GM12891 (cell line): ENCODE results near the gene HERPUD1.
"Not testable (repeated sequence)": the region's sequence is repeated elsewhere in the genome, so short reads cannot be mapped to it uniquely, and the experiment has no call there.

Experiments used
- DNase-seq: peaks from one replicate; pipeline ENCODE4 v3.0.0; 2011; ENCODE audit warnings: low spot score; ENCODE audit not compliant: insufficient read length
- FAIRE-seq: peaks from 2 replicates; lab custom pipeline; 2011; peaks lifted over from hg19 to GRCh38; lab: Jason Lieb, UNC
- PAX5 ChIP-seq: IDR thresholded peaks from 2 replicates; pipeline ENCODE4 v1.6.1; 2011; ENCODE audit warnings: low read length, moderate library complexity, mild to moderate bottlenecking; ENCODE audit not compliant: insufficient read depth, severe bottlenecking
- POLR2A ChIP-seq: IDR thresholded peaks from 2 replicates; pipeline ENCODE4 v1.6.1; 2011; ENCODE audit warnings: low read depth, low read length, control low read depth
- POLR2AphosphoS5 ChIP-seq: IDR thresholded peaks from 2 replicates; pipeline ENCODE4 v1.6.1; 2011; ENCODE audit warnings: low read depth, low read length, control low read depth
- POU2F2 ChIP-seq: IDR thresholded peaks from 2 replicates; pipeline ENCODE4 v1.6.1; 2011; ENCODE audit warnings: low read depth, mild to moderate bottlenecking, control low read depth, low read length, moderate library complexity
- SPI1 ChIP-seq: IDR thresholded peaks from 2 replicates; pipeline ENCODE4 v1.6.1; 2011; ENCODE audit warnings: low read depth, low read length, control low read depth
- TAF1 ChIP-seq: IDR thresholded peaks from 2 replicates; pipeline ENCODE4 v1.6.1; 2011; ENCODE audit warnings: low read depth, low read length, control low read depth

HERPUD1 gene

GRCh38 chr16:56933828-56934598 is 2.1 kb downstream of the HERPUD1 start:
- TF ChIP-seq SPI1 (no peak), PAX5 (no peak), POU2F2 (no peak), POLR2A (0 out of 2 replicates have a peak, but pooled peaks have one; percentile 44), TAF1 (no peak), POLR2AphosphoS5 (0 out of 2 replicates have a peak, but pooled peaks have one; percentile 31)
- no peak for DNase-seq
- FAIRE-seq = no peak

DNA sequence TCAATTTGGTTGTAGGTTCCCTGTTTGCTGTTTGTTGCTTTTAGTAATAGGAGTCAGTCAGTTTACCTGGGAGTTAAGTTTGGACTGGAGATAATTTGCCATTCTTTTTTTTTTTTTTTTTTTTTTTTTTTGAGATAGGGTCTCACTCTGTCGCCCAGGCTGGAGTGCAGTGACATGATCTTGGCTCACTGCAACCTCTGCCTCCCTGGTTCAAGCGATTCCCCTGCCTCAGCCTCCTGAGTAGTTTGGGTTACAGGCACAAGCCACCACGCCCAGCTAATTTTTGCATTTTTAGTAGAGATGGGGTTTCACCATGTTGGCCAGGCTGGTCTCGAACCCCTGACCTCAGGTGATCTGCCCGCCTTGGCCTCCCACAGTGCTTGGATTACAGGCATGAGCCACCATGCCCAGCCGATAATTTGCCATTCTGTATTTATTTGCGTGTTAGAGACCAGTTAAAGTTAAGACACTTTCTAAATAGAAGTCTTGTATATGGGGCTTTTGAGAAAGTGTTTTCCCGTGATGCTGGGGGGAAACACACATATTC is 2.7 kb downstream of the HERPUD1 start:
- FAIRE-seq, DNase-seq: not testable (repeated sequence)

DNA sequence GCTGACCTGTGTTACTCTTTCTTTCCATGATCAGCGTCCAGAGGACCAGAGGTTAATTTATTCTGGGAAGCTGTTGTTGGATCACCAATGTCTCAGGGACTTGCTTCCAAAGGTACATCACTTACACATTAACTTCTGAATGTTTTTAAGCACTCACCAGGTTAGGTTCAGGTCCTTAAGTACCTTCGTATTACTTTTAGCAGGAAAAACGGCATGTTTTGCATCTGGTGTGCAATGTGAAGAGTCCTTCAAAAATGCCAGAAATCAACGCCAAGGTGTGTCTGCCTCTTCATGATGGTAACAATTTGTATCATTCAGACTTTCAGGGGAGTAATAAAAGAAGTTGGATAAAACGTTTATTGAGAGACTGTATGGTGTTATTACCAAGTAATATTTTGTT is 3.3 kb downstream of the HERPUD1 start:
- FAIRE-seq (peak; percentile 33), DNase-seq (no peak)
- no peak for TF ChIP-seq POU2F2
- TF ChIP-seq SPI1 = no peak
- TF ChIP-seq POLR2AphosphoS5 = no peak
- TF ChIP-seq POLR2A = no peak
- TF ChIP-seq TAF1 = no peak
- TF ChIP-seq PAX5 = no peak

DNA sequence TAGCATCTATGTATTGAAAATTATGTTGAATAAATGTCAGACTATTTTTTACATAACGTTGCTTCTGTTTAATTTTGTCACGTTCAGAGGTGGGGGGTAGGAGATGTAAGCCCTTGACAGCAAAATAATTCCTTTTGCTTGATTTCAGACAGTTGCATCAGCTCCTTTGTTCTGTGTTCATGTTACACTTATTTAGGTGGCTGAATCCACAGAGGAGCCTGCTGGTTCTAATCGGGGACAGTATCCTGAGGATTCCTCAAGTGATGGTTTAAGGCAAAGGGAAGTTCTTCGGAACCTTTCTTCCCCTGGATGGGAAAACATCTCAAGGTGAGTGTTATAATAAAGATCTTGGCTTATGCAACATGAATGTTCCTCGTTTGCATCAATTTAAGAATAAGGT is 4.5 kb downstream of the HERPUD1 start:
- DNase-seq (no peak), FAIRE-seq (no peak)
- TF ChIP-seq SPI1 (no peak), PAX5 (no peak), POU2F2 (no peak), TAF1 (no peak), POLR2AphosphoS5 (no peak), POLR2A (no peak)

DNA sequence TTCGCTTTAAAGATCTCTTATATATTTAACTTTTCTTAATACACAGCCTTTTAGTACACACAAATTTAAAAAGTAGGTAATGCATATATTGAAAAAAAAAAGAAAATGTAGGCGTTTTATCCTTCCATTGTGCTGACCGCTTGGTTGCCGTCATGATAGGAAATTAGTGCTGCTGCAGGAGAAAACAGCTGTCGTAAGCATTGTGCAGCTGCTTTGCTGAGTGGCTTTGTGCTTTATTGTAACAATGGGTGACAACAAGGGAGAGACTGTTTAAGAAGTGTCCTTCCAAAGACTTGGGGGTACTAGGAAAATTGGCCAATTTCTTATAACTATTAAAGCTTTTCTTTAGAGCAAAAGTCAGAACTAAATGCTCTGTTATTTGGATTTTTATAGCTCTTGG is 5.0 kb downstream of the HERPUD1 start:
- TF ChIP-seq POLR2A (0 out of 2 replicates have a peak, but pooled peaks have one; percentile 26), PAX5 (no peak), POU2F2 (no peak), POLR2AphosphoS5 (no peak), SPI1 (no peak), TAF1 (no peak)
- no peak for FAIRE-seq
- no peak for DNase-seq

DNA sequence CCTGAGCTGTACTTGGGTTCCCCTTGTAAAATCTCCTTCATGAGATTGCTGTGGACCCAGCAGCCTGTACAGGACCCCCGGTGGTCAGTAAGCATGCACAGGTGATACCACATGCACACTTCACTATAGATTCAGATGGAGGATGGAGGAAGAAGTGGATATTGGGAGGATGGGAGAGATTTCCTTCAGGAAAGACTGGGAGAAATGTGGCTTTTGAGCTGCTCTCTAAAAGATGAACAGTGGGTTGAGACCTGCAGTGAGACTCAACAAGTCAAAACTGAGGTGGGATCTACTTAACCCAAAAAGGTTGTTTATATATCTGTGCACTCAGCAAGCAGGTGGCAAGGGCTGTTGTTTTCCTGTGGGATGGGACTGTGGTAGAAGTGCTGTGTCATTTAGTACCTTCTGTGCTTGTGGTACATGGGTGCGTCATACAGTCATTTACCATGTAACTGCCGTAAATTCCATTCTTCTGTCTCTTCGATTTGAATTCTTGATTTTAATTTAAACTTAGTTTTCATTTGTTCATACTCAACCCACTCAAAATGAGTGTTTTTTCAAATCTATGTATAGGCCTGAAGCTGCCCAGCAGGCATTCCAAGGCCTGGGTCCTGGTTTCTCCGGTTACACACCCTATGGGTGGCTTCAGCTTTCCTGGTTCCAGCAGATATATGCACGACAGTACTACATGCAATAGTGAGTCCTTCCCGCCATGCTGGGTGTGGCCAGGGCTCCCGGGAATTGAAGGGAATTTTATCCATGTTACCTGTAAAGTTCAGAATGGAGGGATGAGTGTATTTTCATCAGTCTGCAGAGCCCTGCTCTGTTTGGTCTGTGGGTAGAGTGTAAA is 6.9 kb downstream of the HERPUD1 start:
- DNase-seq (no peak), FAIRE-seq (peak; percentile 23)
- TF ChIP-seq SPI1 = no peak
- no peak; the same call in 1 of the 2 replicates for TF ChIP-seq POLR2AphosphoS5
- TF ChIP-seq POLR2A = no peak; the same call in 1 of the 2 replicates
- TF ChIP-seq POU2F2 = no peak
- no peak; the same call in 1 of the 2 replicates for TF ChIP-seq TAF1
- TF ChIP-seq PAX5 = no peak

- TF ChIP-seq TAF1 = no peak
- TF ChIP-seq POU2F2 = no peak
- TF ChIP-seq PAX5 = no peak
- no peak for TF ChIP-seq SPI1
- TF ChIP-seq POLR2A = no peak; the same call in 1 of the 2 replicates
- TF ChIP-seq POLR2AphosphoS5 = no peak
- FAIRE-seq (no peak), DNase-seq (no peak)
These were observed 7.9 kb downstream of the HERPUD1 start for GRCh38 chr16:56939801-56940200.

GRCh38 chr16:56941092-56941491 is 9.2 kb downstream of the HERPUD1 start:
- FAIRE-seq = peak; percentile 9
- TF ChIP-seq POU2F2 (peak; percentile 30; the same call in 1 of the 2 replicates), SPI1 (0 out of 2 replicates have a peak, but pooled peaks have one; percentile 32), PAX5 (no peak), POLR2AphosphoS5 (peak; percentile 89), POLR2A (peak; percentile 82)
- DNase-seq = no peak

DNA sequence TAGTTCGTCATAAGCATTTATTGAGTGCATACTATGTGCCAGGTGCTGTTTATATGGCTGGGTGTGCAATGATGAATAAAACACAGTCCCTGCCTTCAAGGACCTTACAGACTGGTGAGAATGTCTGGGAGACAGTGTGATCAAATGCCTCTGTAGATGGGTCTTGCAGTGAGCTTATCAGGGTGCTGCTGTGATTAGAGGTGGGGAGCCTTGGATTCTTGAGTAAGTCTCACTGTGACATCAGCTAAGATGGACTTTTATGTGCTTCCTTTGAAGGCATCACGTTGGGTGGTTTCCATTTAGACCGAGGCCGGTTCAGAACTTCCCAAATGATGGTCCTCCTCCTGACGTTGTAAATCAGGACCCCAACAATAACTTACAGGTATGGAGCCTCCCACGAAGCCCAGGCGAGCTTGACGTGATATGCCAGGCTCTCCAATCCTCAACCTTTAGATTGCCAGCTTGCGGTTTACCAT is 10.0 kb downstream of the HERPUD1 start:
- DNase-seq (no peak), FAIRE-seq (no peak)
- TF ChIP-seq POLR2AphosphoS5 (peak; percentile 85), SPI1 (no peak), POLR2A (peak; percentile 88; the same call in 1 of the 2 replicates)
